B cell (primary cell): ENCODE results near the gene XYLT1. TPM values are rescaled to one million over a fixed set of nuclear protein-coding genes. Genes with fewer than 3 reads are reported as not detected.

Experiments used
- ATAC-seq: fragments of 200-7000 bp; cut with Tn5 transposase; one replicate; pipeline ENCODE4 v1.10.0; 2021; ENCODE audit warnings: low read depth, mild to moderate bottlenecking, moderate number of reproducible peaks, moderate library complexity
- CTCF ChIA-PET: fragments of 350-600 bp; sonication (Branson Sonifier 250); formaldehyde crosslinking; loops from one replicate; lab custom pipeline; 2021; ENCODE audit warnings: antibody characterized with exemption, inconsistent platforms; lab: Charles Lee
- POLR2A ChIA-PET: fragments of 350-600 bp; sonication (Branson Sonifier 250); formaldehyde crosslinking; loops from one replicate; lab custom pipeline; 2021; ENCODE audit warnings: antibody characterized with exemption; lab: Charles Lee
- DNase-seq: peaks from one replicate; pipeline ENCODE4 v3.0.0; 2013
- H2AFZ ChIP-seq: 2 replicates; pipeline ENCODE4 v1.6.1; 2012; ENCODE audit warnings: mild to moderate bottlenecking, low read depth, low read length; ENCODE audit not compliant: insufficient read depth, poor library complexity, severe bottlenecking
- H3K27ac ChIP-seq, 2 donors: 1 replicate in 1 of 2; 2 replicates in 1 of 2; pipeline ENCODE4 v1.5.1; 2012 to 2013; ENCODE audit warnings: low read length in 2 of 2, mild to moderate bottlenecking in 2 of 2, moderate library complexity in 1 of 2
- H3K27me3 ChIP-seq, 4 experiments: fragments of 200-600 bp in 1 of 4; sonication (generic) in 1 of 4; replicated peaks in 1 of 4; 1 replicate in 2 of 4; 2 replicates in 2 of 4; pipeline versions ENCODE4 v1.6.1 to v1.7.0; 2013 to 2016; ENCODE audit warnings: low read length in 3 of 4, mild to moderate bottlenecking in 2 of 4, mixed read lengths in 1 of 4, moderate library complexity in 1 of 4; ENCODE audit not compliant: insufficient read depth in 4 of 4, control insufficient read depth in 3 of 4; ENCODE audit errors: control extremely low read depth in 1 of 4
- H3K36me3 ChIP-seq, 2 experiments: replicated peaks in 1 of 2; 1 replicate in 1 of 2; 2 replicates in 1 of 2; pipeline versions ENCODE4 v1.6.1 to v1.7.1; 2013; ENCODE audit warnings: low read length in 1 of 2; ENCODE audit not compliant: insufficient read depth in 2 of 2, control insufficient read depth in 1 of 2; ENCODE audit errors: control extremely low read depth in 1 of 2, extremely low read depth in 1 of 2
- H3K4me1 ChIP-seq, 2 donors: fragments of 200-600 bp in 1 of 2; sonication (generic) in 1 of 2; 1 replicate in 1 of 2; 2 replicates in 1 of 2; pipeline versions ENCODE4 v1.5.1 to v1.6.1; 2013 to 2017; ENCODE audit warnings: low read length in 2 of 2; ENCODE audit not compliant: control insufficient read depth in 2 of 2, insufficient read depth in 2 of 2
- H3K4me2 ChIP-seq: replicated peaks from 2 replicates; pipeline ENCODE3; 2012; ENCODE audit warnings: mild to moderate bottlenecking, low read depth, low read length; ENCODE audit not compliant: poor library complexity, severe bottlenecking
- H3K4me3 ChIP-seq, 5 experiments: fragments of 200-600 bp in 1 of 5; sonication (generic) in 1 of 5; 1 replicate in 3 of 5; 2 replicates in 2 of 5; pipeline versions ENCODE4 v1.5.1 to v1.7.0; 2011 to 2016; ENCODE audit warnings: low read length in 4 of 5, mild to moderate bottlenecking in 4 of 5, low read depth in 2 of 5, control low read depth in 1 of 5, moderate library complexity in 1 of 5; ENCODE audit not compliant: insufficient read depth in 1 of 5; ENCODE audit errors: control extremely low read depth in 1 of 5, extremely low read depth in 1 of 5
- H3K79me2 ChIP-seq: fragments of 200-600 bp; sonication (generic); one replicate; pipeline ENCODE4 v1.6.0; 2016; ENCODE audit warnings: low read length; ENCODE audit not compliant: control insufficient read depth, insufficient read depth
- H3K9ac ChIP-seq: fragments of 200-600 bp; sonication (generic); 2 replicates; pipeline ENCODE4 v1.6.1; 2017; ENCODE audit warnings: mild to moderate bottlenecking, low read length, moderate library complexity
- H3K9me3 ChIP-seq, 3 donors: one replicate each; pipeline versions ENCODE4 v1.6.1 to v1.7.1; 2013; ENCODE audit warnings: low read length in 2 of 3; ENCODE audit not compliant: control insufficient read depth in 2 of 3, insufficient read depth in 1 of 3; ENCODE audit errors: control extremely low read depth in 1 of 3
- H4K20me1 ChIP-seq: 2 replicates; pipeline ENCODE4 v1.6.0; 2012; ENCODE audit warnings: mild to moderate bottlenecking, low read length; ENCODE audit not compliant: insufficient read depth, control insufficient read depth, poor library complexity, severe bottlenecking
- H3K27ac Mint-ChIP-seq: one replicate; pipeline ENCODE4 v1.8.0; 2021; ENCODE audit warnings: mixed read lengths
- H3K27me3 Mint-ChIP-seq: one replicate; pipeline ENCODE4 v1.8.0; 2021; ENCODE audit warnings: mixed read lengths
- H3K4me1 Mint-ChIP-seq: one replicate; pipeline ENCODE4 v1.8.0; 2021; ENCODE audit warnings: mixed read lengths
- H3K4me3 Mint-ChIP-seq: one replicate; pipeline ENCODE4 v1.8.0; 2021; ENCODE audit warnings: mixed read lengths
- H3K9me3 Mint-ChIP-seq: one replicate; pipeline ENCODE4 v1.8.0; 2022; ENCODE audit warnings: mixed read lengths; ENCODE audit not compliant: insufficient read depth
- EZH2 ChIP-seq: IDR thresholded peaks from 2 replicates; pipeline ENCODE4 v1.6.1; 2012; ENCODE audit warnings: borderline replicate concordance, low read depth, mild to moderate bottlenecking, moderate library complexity, low read length; ENCODE audit not compliant: insufficient read depth, poor library complexity, severe bottlenecking
- WGBS: methylation state at CpG from one replicate; pipeline ENCODE4 v1.1.5; 2013; ENCODE audit warnings: missing lambda C conversion rate; ENCODE audit not compliant: insufficient coverage; 5-methylcytosine and 5-hydroxymethylcytosine counted together
- intact Hi-C: fragments of 100-400 bp; cut with micrococcal nuclease; formaldehyde crosslinking; loops from one replicate; pipeline ENCODE4 v1.10.0; 2022
- polyA plus RNA-seq: library from polyadenylated mRNA; depleted of rRNA; stranded (reverse); fragments of >200 nt; gene quantifications from 2 replicates; pipeline ENCODE4 v1.2.3, GENCODE V29; 2012
- total RNA-seq, 2 donors: library from RNA; stranded (reverse); fragments of 120-200 nt in 1 of 2; gene quantifications; 1 replicate in 1 of 2; 2 replicates in 1 of 2; pipeline versions ENCODE4 v1.2.3 to v1.2.4, GENCODE V29; 2013 to 2022
- TF ChIP-seq, protein P1 (sequence below): fragments of 200-600 bp; IDR thresholded peaks from one replicate; pipeline ENCODE4 v1.8.0; 2022; ENCODE audit warnings: antibody characterized with exemption, mild to moderate bottlenecking

The XYLT1 gene
- total and polyA plus RNA-seq, 2 donors (not counting 1 experiment from before 2014, with no cell fraction given), result 8.7 to 59.6 TPM

DNA sequence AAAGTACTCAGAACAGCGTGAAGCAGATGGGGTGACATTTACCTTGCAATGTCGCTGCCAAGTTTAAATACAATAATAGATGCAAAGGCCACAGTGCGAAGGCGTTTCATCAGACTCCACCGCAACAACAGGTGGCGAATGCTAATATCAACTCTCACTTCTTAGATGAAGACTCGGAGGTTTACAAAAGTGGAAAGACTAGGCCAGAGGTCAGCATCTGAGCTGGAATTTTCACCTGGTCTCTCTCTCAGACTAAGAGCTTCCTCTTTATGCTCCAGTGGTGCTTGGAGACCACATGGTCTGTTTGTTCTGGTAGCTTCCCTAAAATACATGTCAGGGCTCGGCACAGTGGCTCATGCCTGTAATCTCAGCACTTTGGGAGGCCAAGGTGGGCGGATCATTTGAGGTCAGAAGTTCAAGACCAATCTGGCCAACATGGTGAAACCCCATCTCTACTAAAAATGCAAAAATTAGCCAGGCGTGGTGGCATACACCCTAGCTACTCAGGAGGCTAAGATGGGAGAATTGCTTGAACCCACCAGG is 169.1 kb downstream of the XYLT1 start:
- ChIA-PET POLR2A (interaction anchor here (0.6 to 2.7 kb wide), 16 partner anchors 10 to 1625 kb away, joined by 3 to 26 read pairs (median 6); no protein-coding TSS in a partner anchor), CTCF (interaction anchor here (0.6 to 5.8 kb wide), 36 partner anchors 10 to 278 kb away, joined by 3 to 48 read pairs (median 4); partner anchors contain the start of gene XYLT1)
- DNase-seq, result peak; percentile 95
- Histone ChIP-seq H3K79me2 (peaks cover 55% of the 10 kb centered on the region), H3K9me3 (no peaks in the 10 kb centered on the region), H3K4me1 (peaks cover 62 to 77% of the 10 kb centered on the region in 2 donors), H3K4me2 (peak overlapping the region; percentile 52), H4K20me1 (peaks cover 6% of the 10 kb centered on the region), H3K9ac (no peak overlapping the region), H2AFZ (no peak overlapping the region), H3K27me3 (no peaks in the 10 kb centered on the region), H3K27ac (peak overlapping the region; percentile 83 to 89), H3K36me3 (no peaks in the 10 kb centered on the region), H3K4me3 (peak overlapping the region in 1 of 5 experiments; percentile 9)
- Mint-ChIP-seq H3K27ac (peak overlapping the region; percentile 91), H3K9me3 (no peaks in the 10 kb centered on the region), H3K4me1 (peaks cover 71% of the 10 kb centered on the region), H3K4me3 (peak overlapping the region; percentile 48), H3K27me3 (no peaks in the 10 kb centered on the region)
- peak; percentile 88 for ATAC-seq
- intact Hi-C loops, result loop anchor here (1.0 to 2.0 kb wide), 6 partner anchors 42 to 169 kb away; partner anchors contain the start of gene XYLT1
- TF ChIP-seq, protein P1, sequence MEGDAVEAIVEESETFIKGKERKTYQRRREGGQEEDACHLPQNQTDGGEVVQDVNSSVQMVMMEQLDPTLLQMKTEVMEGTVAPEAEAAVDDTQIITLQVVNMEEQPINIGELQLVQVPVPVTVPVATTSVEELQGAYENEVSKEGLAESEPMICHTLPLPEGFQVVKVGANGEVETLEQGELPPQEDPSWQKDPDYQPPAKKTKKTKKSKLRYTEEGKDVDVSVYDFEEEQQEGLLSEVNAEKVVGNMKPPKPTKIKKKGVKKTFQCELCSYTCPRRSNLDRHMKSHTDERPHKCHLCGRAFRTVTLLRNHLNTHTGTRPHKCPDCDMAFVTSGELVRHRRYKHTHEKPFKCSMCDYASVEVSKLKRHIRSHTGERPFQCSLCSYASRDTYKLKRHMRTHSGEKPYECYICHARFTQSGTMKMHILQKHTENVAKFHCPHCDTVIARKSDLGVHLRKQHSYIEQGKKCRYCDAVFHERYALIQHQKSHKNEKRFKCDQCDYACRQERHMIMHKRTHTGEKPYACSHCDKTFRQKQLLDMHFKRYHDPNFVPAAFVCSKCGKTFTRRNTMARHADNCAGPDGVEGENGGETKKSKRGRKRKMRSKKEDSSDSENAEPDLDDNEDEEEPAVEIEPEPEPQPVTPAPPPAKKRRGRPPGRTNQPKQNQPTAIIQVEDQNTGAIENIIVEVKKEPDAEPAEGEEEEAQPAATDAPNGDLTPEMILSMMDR, result no peak
- no peak for TF ChIP-seq EZH2
- WGBS, result 0% methylated on average over 10 of the region's 10 CpGs

DNA sequence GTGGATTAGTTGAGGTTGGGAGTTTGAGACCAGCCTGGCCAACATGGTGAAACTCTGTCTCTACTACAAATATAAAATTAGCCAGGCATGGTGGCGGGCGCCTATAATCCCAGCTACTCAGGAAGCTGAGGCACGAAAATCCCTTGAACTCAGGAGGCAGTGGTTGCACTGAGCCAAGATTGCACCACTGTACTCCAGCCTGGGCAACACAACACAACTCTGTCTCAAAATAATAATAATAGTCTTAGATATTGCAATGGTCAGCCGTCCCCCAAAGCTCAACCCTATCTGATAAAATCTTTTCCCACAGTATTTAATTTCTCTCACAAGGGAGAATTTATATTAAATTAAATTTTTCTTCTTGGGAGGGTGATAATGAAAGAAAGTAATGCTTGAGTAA is 169.6 kb downstream of the XYLT1 start:
- 43% methylated on average over 2 of the region's 4 CpGs for WGBS
- H3K36me3 ChIP-seq, result no peaks in the 10 kb centered on the region
- peaks cover 6% of the 10 kb centered on the region for H4K20me1 ChIP-seq
- H3K9me3 ChIP-seq, result no peaks in the 10 kb centered on the region
- H3K27ac Mint-ChIP-seq, result peak overlapping the region; percentile 91
- H2AFZ ChIP-seq, result no peak overlapping the region
- H3K79me2 ChIP-seq, result peaks cover 58% of the 10 kb centered on the region
- H3K4me1 Mint-ChIP-seq, result peaks cover 75% of the 10 kb centered on the region
- peak overlapping the region; percentile 13 for H3K9ac ChIP-seq
- H3K9me3 Mint-ChIP-seq, result no peaks in the 10 kb centered on the region
- CTCF ChIA-PET, result interaction anchor here (0.7 to 5.8 kb wide), 31 partner anchors 11 to 278 kb away, joined by 3 to 48 read pairs (median 4); partner anchors contain the start of gene XYLT1
- no peak for TF ChIP-seq EZH2
- TF ChIP-seq, protein P1, result no peak
- H3K27me3 ChIP-seq, result no peaks in the 10 kb centered on the region
- H3K27me3 Mint-ChIP-seq, result no peaks in the 10 kb centered on the region
- H3K27ac ChIP-seq, result peak overlapping the region; percentile 83 to 89
- intact Hi-C loops, result loop anchor here (1.0 to 2.0 kb wide), 6 partner anchors 42 to 170 kb away; partner anchors contain the start of gene XYLT1
- H3K4me3 Mint-ChIP-seq, result peak overlapping the region; percentile 48
- peak overlapping the region; percentile 52 for H3K4me2 ChIP-seq
- DNase-seq (no peak), ATAC-seq (no peak)
- peak overlapping the region in 2 of 5 experiments; percentile 1 to 9 for H3K4me3 ChIP-seq
- H3K4me1 ChIP-seq, result peaks cover 64 to 81% of the 10 kb centered on the region in 2 donors
- POLR2A ChIA-PET, result interaction anchor here (0.6 to 2.7 kb wide), 13 partner anchors 8 to 176 kb away, joined by 3 to 26 read pairs (median 6); no protein-coding TSS in a partner anchor
